G401 (cell line): ENCODE results near the gene DYNC1I1. TPM values are rescaled to one million over a fixed set of nuclear protein-coding genes. Genes with fewer than 3 reads are reported as not detected.

ENCODE experiments used
- DNase-seq: peaks from one replicate; pipeline ENCODE4 v3.0.0-alpha.2; 2015; ENCODE audit warnings: low spot score
- in situ Hi-C: cut with HindIII; loops from 2 replicates; pipeline ENCODE4 v1.10.0; 2016; ENCODE audit warnings: low sequenced_read_pairs, mixed read lengths
- total RNA-seq: library from RNA; depleted of rRNA; stranded (reverse); fragments of >200 nt; shearing (Covaris generic); gene quantifications from 2 replicates; pipeline ENCODE4 v1.2.3, GENCODE V29; 2014

DYNC1I1 gene
- total RNA-seq, 1 experiment from 2014 or later = not detected

GRCh38 chr7:95893484-95893883, 121.1 kb downstream of the DYNC1I1 start:
- DNase-seq = no peak
- in situ Hi-C loops = no loop called here

DNA sequence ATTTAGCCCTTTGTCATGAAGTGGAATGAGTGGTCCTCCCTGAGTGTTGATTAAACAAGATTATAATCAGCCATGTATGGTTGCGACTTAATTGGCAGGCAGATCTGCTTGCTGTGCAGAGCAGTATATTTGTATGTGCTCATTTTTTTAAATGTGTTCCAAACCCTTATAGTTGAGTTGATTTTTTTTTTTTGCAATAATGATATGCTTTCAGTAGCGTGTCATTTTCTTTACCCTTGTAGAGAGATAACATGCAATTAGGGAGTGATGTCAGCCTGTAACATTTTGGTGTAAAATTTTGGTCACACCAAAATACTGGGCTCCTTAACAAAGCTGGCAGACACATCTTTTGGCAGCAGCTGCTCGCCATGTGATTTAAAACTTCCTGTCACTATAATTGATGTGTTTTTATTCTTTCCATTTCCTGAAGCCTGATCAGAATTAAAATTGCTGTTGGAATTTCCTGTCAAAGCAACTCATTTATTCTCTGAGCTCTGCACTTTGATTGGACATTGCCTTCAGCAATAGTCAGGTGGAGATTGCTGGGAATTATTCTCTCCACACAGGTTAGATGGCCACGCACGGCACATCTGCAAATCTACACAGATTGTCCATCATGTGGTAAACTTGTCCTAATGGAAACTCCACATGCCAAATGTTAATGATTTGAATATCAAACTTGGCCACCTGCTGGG, 125.3 kb downstream of the DYNC1I1 start:
- in situ Hi-C loops = no loop called here
- no peak for DNase-seq

- no peak for DNase-seq
These were observed 127.7 kb downstream of the DYNC1I1 start for GRCh38 chr7:95899919-95900513.

GRCh38 chr7:95901006-95901405, 128.7 kb downstream of the DYNC1I1 start:
- in situ Hi-C loops = no loop called here
- peak; percentile 82 for DNase-seq

More at GRCh38 chr7:95899919-95900513, 127.7 kb downstream of the DYNC1I1 start:
- in situ Hi-C loops = no loop called here

- in situ Hi-C loops = no loop called here
- no peak for DNase-seq
These were observed 131.7 kb downstream of the DYNC1I1 start for GRCh38 chr7:95904099-95904498.

DNA sequence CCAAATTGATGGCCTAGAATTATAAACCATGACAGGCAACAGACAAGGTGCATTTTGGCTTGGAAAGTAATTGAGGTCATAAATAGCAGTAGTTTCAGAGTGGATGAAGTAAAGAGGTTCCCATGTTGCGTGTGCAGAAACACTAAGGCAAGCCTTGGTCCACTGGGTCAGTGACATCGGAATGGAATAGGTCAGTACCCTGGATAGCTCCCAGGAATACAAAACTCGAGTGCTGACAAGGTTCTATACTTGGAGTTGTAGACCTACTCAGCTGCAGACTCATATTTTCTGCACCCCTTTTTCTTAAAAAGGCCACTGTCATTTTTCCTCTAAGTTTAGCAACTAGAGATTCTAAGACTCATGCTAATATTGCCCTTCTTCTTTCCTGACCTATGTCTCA, 132.8 kb downstream of the DYNC1I1 start:
- in situ Hi-C loops = no loop called here
- DNase-seq = no peak

GRCh38 chr7:95906851-95907250, 134.5 kb downstream of the DYNC1I1 start:
- in situ Hi-C loops = no loop called here
- no peak for DNase-seq

- in situ Hi-C loops = no loop called here
- DNase-seq = no peak
These were observed 135.0 kb downstream of the DYNC1I1 start for GRCh38 chr7:95907337-95907736.

GRCh38 chr7:95908499-95908898, 136.1 kb downstream of the DYNC1I1 start:
- no peak for DNase-seq
- in situ Hi-C loops = no loop called here

- in situ Hi-C loops = no loop called here
- DNase-seq = no peak
These were observed 138.0 kb downstream of the DYNC1I1 start for GRCh38 chr7:95910341-95910740.

DNA sequence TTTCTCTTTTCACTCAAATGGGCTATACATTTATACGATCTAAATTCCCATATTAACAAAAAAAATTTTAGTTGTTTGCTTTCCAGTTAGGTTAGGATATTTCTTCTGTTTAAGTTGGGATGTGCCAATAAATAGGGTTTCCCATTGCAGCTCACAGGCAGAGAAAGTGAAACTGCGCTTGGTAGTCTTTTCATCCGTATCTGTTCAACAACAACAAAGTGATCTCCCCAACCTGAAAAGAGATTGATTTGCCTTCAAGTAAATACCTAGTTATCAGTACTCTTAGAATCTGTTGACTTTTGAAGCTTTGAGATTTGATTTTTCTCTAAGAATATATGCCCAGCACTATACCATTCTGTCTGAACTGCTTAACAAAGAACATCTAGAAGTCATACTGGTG, 143.4 kb downstream of the DYNC1I1 start:
- in situ Hi-C loops = no loop called here

DNA sequence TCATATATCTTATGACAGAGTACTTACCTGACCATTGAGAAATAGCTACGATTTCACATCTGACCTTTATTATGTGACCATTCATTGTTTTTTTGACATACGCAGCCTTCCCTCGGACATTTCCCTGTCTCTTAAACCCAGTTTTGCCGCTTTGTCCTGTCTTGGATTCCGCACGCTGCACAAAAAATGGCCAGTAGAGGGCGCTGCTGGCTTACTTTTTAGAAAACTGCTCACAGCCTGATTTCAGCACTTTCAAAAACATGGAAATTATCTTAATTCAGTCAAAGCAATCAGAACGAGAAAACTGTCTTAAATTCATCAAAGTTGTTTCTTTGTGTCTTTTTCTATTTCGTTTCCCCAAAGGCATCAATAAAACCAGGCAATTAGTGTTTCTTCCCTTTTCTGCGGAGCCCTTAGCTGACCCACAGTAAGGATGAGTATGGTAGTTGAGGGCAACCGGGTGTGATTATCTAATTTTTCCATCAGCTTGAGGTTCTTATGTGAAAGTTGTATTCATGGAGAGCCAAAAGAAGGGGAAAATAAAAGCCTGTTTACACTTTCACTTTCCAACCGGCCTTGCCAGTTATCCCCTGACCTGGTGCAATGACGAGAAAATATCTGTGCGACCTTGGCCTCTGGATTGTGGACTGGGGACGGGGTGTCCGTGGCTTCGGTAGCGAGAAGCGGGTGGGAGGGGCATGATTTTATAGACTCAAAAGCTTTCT, 144.4 kb downstream of the DYNC1I1 start:
- in situ Hi-C loops = no loop called here
- DNase-seq = peak; percentile 83

More for the DNA sequence above, 143.4 kb downstream of the DYNC1I1 start:
- DNase-seq = peak; percentile 21

DNA sequence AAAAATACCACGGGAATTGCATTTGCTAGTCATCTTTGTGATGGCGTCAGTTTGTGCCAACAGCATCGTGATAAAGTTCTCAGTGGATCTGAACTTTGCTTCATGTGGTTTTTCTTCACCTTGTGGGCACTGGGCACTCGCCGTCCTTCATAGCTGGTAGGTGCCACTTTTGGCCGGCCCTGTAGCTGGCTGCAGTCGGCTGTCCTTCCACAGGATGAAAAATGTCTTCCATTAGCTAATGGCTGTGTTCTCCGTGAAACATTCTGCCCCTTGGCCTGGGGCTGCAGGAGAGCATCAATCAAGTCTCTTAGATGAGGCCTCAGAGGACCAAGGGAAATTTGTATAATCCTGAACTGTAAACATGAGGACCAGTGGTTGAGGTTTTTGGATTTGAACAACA, 145.3 kb downstream of the DYNC1I1 start:
- in situ Hi-C loops = no loop called here

DNA sequence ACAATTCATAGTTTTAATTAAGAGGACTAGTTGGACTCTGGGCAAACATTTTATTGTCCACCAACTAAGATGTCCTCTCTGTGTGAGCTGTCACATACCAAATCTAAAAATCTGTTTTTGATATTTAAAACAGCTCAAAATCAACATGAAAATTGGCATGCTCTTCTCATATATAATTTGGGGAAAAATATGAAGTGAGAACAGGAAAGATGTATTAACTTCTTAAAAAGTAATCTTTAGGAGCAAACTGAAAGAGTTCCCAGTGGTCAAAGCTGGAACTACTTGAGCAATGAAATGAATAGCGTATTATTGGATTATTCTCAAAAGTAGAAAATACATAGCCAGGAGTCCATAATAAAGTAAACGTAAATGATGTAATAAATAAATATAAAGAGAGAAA, 147.2 kb downstream of the DYNC1I1 start:
- in situ Hi-C loops = no loop called here
- DNase-seq = no peak

More for the DNA sequence above, 145.3 kb downstream of the DYNC1I1 start:
- DNase-seq = no peak

- in situ Hi-C loops = no loop called here
These were observed 149.2 kb downstream of the DYNC1I1 start for GRCh38 chr7:95921543-95921942.

GRCh38 chr7:95922191-95922590, 149.8 kb downstream of the DYNC1I1 start:
- in situ Hi-C loops = no loop called here
- no peak for DNase-seq

More at GRCh38 chr7:95921543-95921942, 149.2 kb downstream of the DYNC1I1 start:
- no peak for DNase-seq

GRCh38 chr7:95925236-95925635, 152.9 kb downstream of the DYNC1I1 start:
- in situ Hi-C loops = no loop called here
- DNase-seq = no peak

- in situ Hi-C loops = no loop called here
These were observed 153.6 kb downstream of the DYNC1I1 start for GRCh38 chr7:95925971-95926370.

DNA sequence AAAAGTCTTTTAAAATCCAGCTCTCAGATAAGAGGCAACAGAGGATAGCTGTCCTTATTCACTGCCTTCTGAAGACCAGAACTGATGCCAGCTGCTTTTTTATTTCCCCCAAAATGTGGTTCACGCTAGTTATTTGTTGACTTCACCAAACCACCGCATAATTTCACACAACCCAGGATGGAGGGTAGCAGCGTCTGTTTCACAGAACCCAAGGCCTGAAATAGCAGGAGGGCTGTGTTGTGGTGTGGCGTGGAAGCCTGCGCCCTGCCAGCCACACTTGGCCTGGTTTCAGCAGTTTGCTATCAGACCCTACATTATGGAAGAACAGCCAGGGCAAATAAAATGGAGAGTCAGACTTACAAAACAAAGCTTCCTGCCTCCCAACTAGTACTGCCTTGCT, 155.4 kb downstream of the DYNC1I1 start:
- in situ Hi-C loops = no loop called here
- peak; percentile 78 for DNase-seq

More at GRCh38 chr7:95925971-95926370, 153.6 kb downstream of the DYNC1I1 start:
- no peak for DNase-seq

DNA sequence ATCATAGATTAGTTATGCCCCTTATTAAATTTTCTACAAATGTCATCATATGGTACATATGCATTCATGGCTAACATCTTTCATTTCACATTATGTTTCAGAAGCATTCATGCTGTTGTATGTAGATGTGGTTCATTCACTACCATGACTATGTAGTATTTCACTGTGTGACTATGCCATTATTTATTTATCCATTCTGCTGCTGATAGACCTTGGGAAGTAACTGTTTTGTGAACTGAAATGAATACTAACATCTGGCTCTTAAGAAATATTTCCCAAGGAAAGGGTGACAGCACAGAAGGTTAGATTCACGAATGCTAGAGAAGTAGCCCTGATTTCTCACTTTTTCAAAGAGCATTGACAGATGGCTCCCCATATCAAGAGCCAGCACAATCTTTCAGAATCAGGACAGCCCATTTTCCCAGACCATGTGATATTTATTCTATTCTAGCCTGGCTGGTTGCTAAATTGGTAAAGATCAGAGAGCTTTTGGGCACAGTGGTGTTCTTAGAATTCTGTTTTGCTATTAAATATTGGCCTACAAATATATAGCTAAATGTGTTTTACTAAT, 157.4 kb downstream of the DYNC1I1 start:
- in situ Hi-C loops = no loop called here
- peak; percentile 63 for DNase-seq
